Activated T-cell treated with anti-CD3 and anti-CD28 coated beads, Interleukin-2, amount 50 U/mL, for 24 hours (primary cell): ENCODE measurements around the gene ISCA2.

Experiments used
- DNase-seq: peaks from one replicate; pipeline ENCODE4 v3.0.0-alpha.2; 2020
- H3K27ac Mint-ChIP-seq: 2 replicates; pipeline ENCODE4 v1.8.0; 2020; ENCODE audit warnings: mild to moderate bottlenecking, mixed read lengths
- H3K27me3 Mint-ChIP-seq: 2 replicates; pipeline ENCODE4 v1.8.0; 2020; ENCODE audit warnings: mixed read lengths
- H3K36me3 Mint-ChIP-seq: 2 replicates; pipeline ENCODE4 v1.8.0; 2020; ENCODE audit warnings: low read depth, mixed read lengths
- H3K4me1 Mint-ChIP-seq: 2 replicates; pipeline ENCODE4 v1.8.0; 2020; ENCODE audit warnings: low read depth, mixed read lengths
- H3K4me3 Mint-ChIP-seq: 2 replicates; pipeline ENCODE4 v1.8.0; 2020; ENCODE audit warnings: mild to moderate bottlenecking, moderate library complexity, mixed read lengths
- H3K9me3 Mint-ChIP-seq: 2 replicates; pipeline ENCODE4 v1.8.0; 2020; ENCODE audit warnings: mixed read lengths

ISCA2 gene

GRCh38 chr14:74472601-74473000 lies 21.0 kb upstream of the ISCA2 start:
- no peaks in the 10 kb centered on the region for H3K9me3 Mint-ChIP-seq
- DNase-seq: no peak
- peaks cover 2% of the 10 kb centered on the region for H3K4me1 Mint-ChIP-seq
- no peaks in the 10 kb centered on the region for H3K36me3 Mint-ChIP-seq
- no peak overlapping the region for H3K27ac Mint-ChIP-seq
- no peaks in the 10 kb centered on the region for H3K27me3 Mint-ChIP-seq
- no peak overlapping the region for H3K4me3 Mint-ChIP-seq

GRCh38 chr14:74474376-74474775 lies 19.2 kb upstream of the ISCA2 start:
- Mint-ChIP-seq H3K36me3 (peaks cover 4% of the 10 kb centered on the region), H3K4me1 (peaks cover 2% of the 10 kb centered on the region), H3K9me3 (no peaks in the 10 kb centered on the region), H3K27me3 (no peaks in the 10 kb centered on the region), H3K27ac (no peak overlapping the region), H3K4me3 (no peak overlapping the region)
- DNase-seq: no peak

- no peak for DNase-seq
- Mint-ChIP-seq H3K27ac (no peak overlapping the region), H3K36me3 (peaks cover 17% of the 10 kb centered on the region), H3K27me3 (no peaks in the 10 kb centered on the region), H3K4me1 (peaks cover 2% of the 10 kb centered on the region), H3K9me3 (no peaks in the 10 kb centered on the region), H3K4me3 (no peak overlapping the region)
Observed at GRCh38 chr14:74475678-74476077, 17.9 kb upstream of the ISCA2 start.

GRCh38 chr14:74476107-74476506 lies 17.5 kb upstream of the ISCA2 start:
- no peak for DNase-seq
- H3K4me3 Mint-ChIP-seq: no peak overlapping the region
- H3K27me3 Mint-ChIP-seq: no peaks in the 10 kb centered on the region
- peaks cover 21% of the 10 kb centered on the region for H3K36me3 Mint-ChIP-seq
- no peaks in the 10 kb centered on the region for H3K9me3 Mint-ChIP-seq
- H3K4me1 Mint-ChIP-seq: peaks cover 2% of the 10 kb centered on the region
- H3K27ac Mint-ChIP-seq: no peak overlapping the region

GRCh38 chr14:74476607-74477006 lies 17.0 kb upstream of the ISCA2 start:
- H3K27ac Mint-ChIP-seq: no peak overlapping the region
- H3K4me1 Mint-ChIP-seq: peaks cover 2% of the 10 kb centered on the region

GRCh38 chr14:74478996-74479635 lies 14.4 kb upstream of the ISCA2 start:
- Mint-ChIP-seq H3K4me3 (no peak overlapping the region), H3K27ac (no peak overlapping the region), H3K36me3 (peaks cover 40% of the 10 kb centered on the region), H3K4me1 (peaks cover 2% of the 10 kb centered on the region), H3K27me3 (no peaks in the 10 kb centered on the region), H3K9me3 (no peaks in the 10 kb centered on the region)
- no peak for DNase-seq

More at GRCh38 chr14:74476607-74477006, 17.0 kb upstream of the ISCA2 start:
- no peak overlapping the region for H3K4me3 Mint-ChIP-seq
- H3K36me3 Mint-ChIP-seq: peaks cover 24% of the 10 kb centered on the region
- DNase-seq: no peak
- H3K27me3 Mint-ChIP-seq: no peaks in the 10 kb centered on the region
- H3K9me3 Mint-ChIP-seq: no peaks in the 10 kb centered on the region

- H3K4me3 Mint-ChIP-seq: no peak overlapping the region
- H3K9me3 Mint-ChIP-seq: no peaks in the 10 kb centered on the region
- no peak overlapping the region for H3K27ac Mint-ChIP-seq
- DNase-seq: no peak
- H3K36me3 Mint-ChIP-seq: peaks cover 47% of the 10 kb centered on the region
- peaks cover 2% of the 10 kb centered on the region for H3K4me1 Mint-ChIP-seq
- no peaks in the 10 kb centered on the region for H3K27me3 Mint-ChIP-seq
Observed at GRCh38 chr14:74480046-74480445, 13.5 kb upstream of the ISCA2 start.

- H3K27ac Mint-ChIP-seq: no peak overlapping the region
- H3K4me1 Mint-ChIP-seq: no peaks in the 10 kb centered on the region
- peaks cover 50% of the 10 kb centered on the region for H3K36me3 Mint-ChIP-seq
- H3K4me3 Mint-ChIP-seq: no peak overlapping the region
- DNase-seq: no peak
- no peaks in the 10 kb centered on the region for H3K9me3 Mint-ChIP-seq
- no peaks in the 10 kb centered on the region for H3K27me3 Mint-ChIP-seq
Observed at GRCh38 chr14:74482571-74482970, 11.0 kb upstream of the ISCA2 start.

GRCh38 chr14:74483321-74483720 lies 10.2 kb upstream of the ISCA2 start:
- no peaks in the 10 kb centered on the region for H3K9me3 Mint-ChIP-seq
- H3K27me3 Mint-ChIP-seq: no peaks in the 10 kb centered on the region
- H3K36me3 Mint-ChIP-seq: peaks cover 47% of the 10 kb centered on the region
- H3K27ac Mint-ChIP-seq: no peak overlapping the region
- H3K4me3 Mint-ChIP-seq: no peak overlapping the region
- no peaks in the 10 kb centered on the region for H3K4me1 Mint-ChIP-seq
- no peak for DNase-seq

- no peak for DNase-seq
- Mint-ChIP-seq H3K4me3 (no peak overlapping the region), H3K27ac (no peak overlapping the region), H3K9me3 (no peaks in the 10 kb centered on the region), H3K4me1 (peaks cover 15% of the 10 kb centered on the region), H3K27me3 (no peaks in the 10 kb centered on the region), H3K36me3 (peaks cover 28% of the 10 kb centered on the region)
Observed at GRCh38 chr14:74486164-74486563, 7.4 kb upstream of the ISCA2 start.

- no peaks in the 10 kb centered on the region for H3K9me3 Mint-ChIP-seq
- H3K4me3 Mint-ChIP-seq: no peak overlapping the region
- no peak overlapping the region for H3K27ac Mint-ChIP-seq
- peaks cover 14% of the 10 kb centered on the region for H3K36me3 Mint-ChIP-seq
- H3K27me3 Mint-ChIP-seq: no peaks in the 10 kb centered on the region
- no peak for DNase-seq
- peaks cover 17% of the 10 kb centered on the region for H3K4me1 Mint-ChIP-seq
Observed at GRCh38 chr14:74488786-74489397, 4.7 kb upstream of the ISCA2 start.

GRCh38 chr14:74490486-74490885 lies 3.1 kb upstream of the ISCA2 start:
- Mint-ChIP-seq H3K27me3 (no peaks in the 10 kb centered on the region), H3K27ac (no peak overlapping the region), H3K4me1 (peaks cover 33% of the 10 kb centered on the region), H3K36me3 (peaks cover 16% of the 10 kb centered on the region), H3K9me3 (no peaks in the 10 kb centered on the region), H3K4me3 (no peak overlapping the region)
- no peak for DNase-seq

GRCh38 chr14:74491956-74492775 lies 1.4 kb upstream of the ISCA2 start:
- Mint-ChIP-seq H3K36me3 (peaks cover 25% of the 10 kb centered on the region), H3K27ac (no peak overlapping the region), H3K9me3 (no peaks in the 10 kb centered on the region), H3K4me1 (peaks cover 37% of the 10 kb centered on the region), H3K27me3 (no peaks in the 10 kb centered on the region), H3K4me3 (no peak overlapping the region)
- no peak for DNase-seq

GRCh38 chr14:74492776-74493342 lies 706 bp upstream of the ISCA2 start, which contains the start of gene NPC2:
NPC2 (minus strand) TSS chr14:74493305; CDS start chr14:74493274, 31 bp downstream.
- DNase-seq: no peak
- Mint-ChIP-seq H3K9me3 (no peaks in the 10 kb centered on the region), H3K4me3 (no peak within 1 kb of the TSS), H3K27me3 (no peaks in the 10 kb centered on the region), H3K4me1 (peaks cover 37% of the 10 kb centered on the region), H3K36me3 (peaks cover 27% of the 10 kb centered on the region), H3K27ac (peak within 1 kb of the TSS; percentile 91)
